22Rv1 (cell line): Measurements from ENCODE around the gene ACSF3.
A peak's percentile ranks its signal among the peaks of the same experiment; 100 is the strongest.

Source experiments
- H3K27ac ChIP-seq: fragments of 450-650 bp; 2 replicates; pipeline ENCODE4 v1.5.1; 2017
- CTCF ChIP-seq: fragments of 450-650 bp; IDR thresholded peaks from 2 replicates; pipeline ENCODE4 v1.5.1; 2017; ENCODE audit warnings: mild to moderate bottlenecking
- ZFX ChIP-seq: fragments of 450-650 bp; IDR thresholded peaks from 2 replicates; pipeline ENCODE4 v1.6.1; 2017; ENCODE audit warnings: antibody characterized with exemption, borderline replicate concordance

The ACSF3 gene

GRCh38 chr16:89052191-89052889, 41.3 kb upstream of the ACSF3 start:
- H3K27ac ChIP-seq, result peak overlapping the region; percentile 51
- TF ChIP-seq ZFX, result no peak
- TF ChIP-seq CTCF, result no peak

DNA sequence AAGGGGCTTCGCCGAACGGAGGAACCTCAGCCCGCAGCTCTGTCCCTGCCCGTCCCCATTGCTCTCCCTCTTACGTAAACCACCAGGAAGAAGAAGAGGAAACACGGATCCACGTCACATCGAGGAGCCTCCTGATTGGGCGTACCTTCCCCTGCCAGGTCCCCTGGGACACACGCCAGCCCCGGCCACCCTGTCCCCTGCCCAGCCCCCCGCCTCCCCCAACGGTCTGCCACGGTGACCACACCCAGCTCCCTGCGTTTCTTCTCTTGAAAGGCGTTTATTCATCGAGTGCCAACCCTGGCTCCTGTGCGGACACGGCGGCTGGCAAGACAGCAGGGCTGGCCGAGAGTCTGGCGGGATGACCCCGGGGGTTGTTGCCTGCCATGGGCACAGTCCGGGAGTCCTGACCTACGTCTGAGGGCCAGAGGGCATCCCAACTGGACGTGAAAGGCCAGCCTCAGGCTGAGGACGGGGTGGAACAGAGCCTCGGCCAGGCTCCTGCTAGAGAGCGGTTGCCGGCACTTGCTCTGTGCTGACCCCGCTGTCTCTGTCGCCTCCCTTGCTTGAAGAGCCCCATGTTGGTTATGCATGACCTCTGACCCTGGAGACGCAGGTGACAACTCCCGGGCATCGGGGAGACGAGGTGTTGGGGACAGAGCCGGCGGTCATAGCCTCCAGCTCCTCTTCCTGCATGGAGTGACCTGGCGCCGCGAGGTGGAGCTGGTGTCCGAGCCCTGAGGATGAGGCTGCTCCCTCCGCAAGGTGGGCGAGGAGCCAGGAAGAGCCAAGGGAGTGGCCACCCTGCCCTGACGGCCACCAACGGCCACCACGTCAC, 40.5 kb upstream of the ACSF3 start:
- peak; percentile 80 for TF ChIP-seq CTCF
- no peak for TF ChIP-seq ZFX
- H3K27ac ChIP-seq, result peak overlapping the region; percentile 51

DNA sequence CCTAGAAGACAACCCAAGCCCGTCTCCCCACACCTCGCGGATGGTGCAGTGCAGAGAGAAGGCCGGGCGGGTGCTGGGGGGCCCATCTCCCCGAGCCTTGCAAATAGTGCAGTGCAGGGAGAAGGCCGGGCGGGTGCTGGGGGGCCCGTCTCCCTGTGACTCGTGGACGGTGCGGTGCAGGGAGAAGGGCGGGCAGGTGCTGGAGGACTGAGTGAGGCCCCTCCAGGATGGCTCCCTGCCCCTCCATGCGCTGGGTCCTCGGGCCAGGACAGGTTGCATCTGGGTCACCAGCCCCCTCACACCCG, 40.0 kb upstream of the ACSF3 start:
- no peak overlapping the region for H3K27ac ChIP-seq
- no peak for TF ChIP-seq ZFX
- TF ChIP-seq CTCF, result peak; percentile 42

GRCh38 chr16:89054261-89054661, 39.4 kb upstream of the ACSF3 start:
- no peak for TF ChIP-seq ZFX
- no peak for TF ChIP-seq CTCF

GRCh38 chr16:89054714-89055113, 38.9 kb upstream of the ACSF3 start:
- TF ChIP-seq ZFX (no peak), CTCF (no peak)
- H3K27ac ChIP-seq, result no peak overlapping the region

More at GRCh38 chr16:89054261-89054661, 39.4 kb upstream of the ACSF3 start:
- no peak overlapping the region for H3K27ac ChIP-seq

GRCh38 chr16:89055313-89055712, 38.3 kb upstream of the ACSF3 start:
- H3K27ac ChIP-seq, result no peak overlapping the region
- TF ChIP-seq CTCF, result no peak
- TF ChIP-seq ZFX, result no peak
